Stimulated activated CD4-positive, alpha-beta T cell treated with anti-CD3 and anti-CD28 coated beads, Interleukin-4, amount 100 ng/mL, for 1 hour (primary cell): Measurements from ENCODE around the gene GABRG3.

Source experiments
- DNase-seq: peaks from one replicate; pipeline ENCODE4 v3.0.0-alpha.2; 2020

Gene GABRG3

DNA sequence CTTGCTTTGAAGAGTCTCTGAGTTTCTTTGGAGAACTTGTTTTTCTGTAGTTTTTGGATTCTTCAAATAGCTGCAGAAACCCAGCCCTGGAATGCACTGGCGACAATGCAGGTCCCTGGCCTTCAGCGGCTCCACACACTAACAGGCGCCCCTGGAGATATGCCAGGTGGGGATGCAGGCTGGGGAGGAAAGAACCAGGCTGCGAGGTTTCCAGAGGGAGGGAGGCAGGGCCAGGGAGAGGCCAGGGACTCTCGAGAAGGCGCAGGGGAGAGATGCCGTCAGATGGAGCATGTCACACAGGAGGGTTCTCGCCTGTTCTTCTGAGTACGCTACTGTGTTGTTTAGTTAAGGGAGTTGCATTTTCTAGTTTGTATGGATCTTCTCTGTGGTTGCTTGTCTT, 283.1 kb downstream of the GABRG3 start:
- DNase-seq: no peak

DNA sequence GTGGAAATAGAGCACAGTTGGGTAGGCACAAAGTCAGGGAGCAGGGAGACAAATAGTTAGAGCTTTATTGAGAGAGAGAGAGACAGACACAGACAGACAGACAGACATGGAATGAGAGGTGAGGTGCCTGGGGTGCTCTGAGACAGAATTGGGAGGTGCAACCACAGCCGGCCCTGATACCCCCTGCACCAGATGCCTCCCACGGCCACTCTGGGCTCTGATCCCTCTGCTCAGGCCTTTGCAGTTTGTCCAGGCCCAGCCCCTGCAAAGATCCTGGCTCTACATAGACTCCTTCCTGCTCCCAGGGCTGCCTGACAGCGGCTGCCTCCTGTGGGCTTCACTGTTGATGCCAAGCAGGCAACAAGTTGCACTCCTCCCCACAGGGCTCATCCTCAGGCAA, 283.8 kb downstream of the GABRG3 start:
- no peak for DNase-seq

DNA sequence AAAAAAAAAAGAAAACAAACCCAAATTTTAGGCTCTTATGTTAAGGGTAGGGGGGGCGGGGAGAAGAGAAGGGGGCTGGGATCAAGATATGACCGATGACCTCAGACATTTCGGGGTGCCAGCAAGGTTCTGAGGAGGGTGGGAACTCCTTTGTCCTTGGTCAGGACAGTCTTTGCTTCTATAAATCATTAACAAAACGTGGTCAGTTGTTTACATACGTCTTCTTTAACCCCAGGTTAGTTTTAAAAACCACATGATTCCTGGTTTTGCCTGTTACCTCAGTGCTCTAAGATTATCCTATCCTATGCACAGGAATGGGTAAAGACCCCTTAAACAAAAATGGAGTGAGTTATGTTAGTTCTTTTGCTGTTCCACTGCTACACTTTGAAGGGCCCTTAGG, 285.5 kb downstream of the GABRG3 start:
- no peak for DNase-seq

DNA sequence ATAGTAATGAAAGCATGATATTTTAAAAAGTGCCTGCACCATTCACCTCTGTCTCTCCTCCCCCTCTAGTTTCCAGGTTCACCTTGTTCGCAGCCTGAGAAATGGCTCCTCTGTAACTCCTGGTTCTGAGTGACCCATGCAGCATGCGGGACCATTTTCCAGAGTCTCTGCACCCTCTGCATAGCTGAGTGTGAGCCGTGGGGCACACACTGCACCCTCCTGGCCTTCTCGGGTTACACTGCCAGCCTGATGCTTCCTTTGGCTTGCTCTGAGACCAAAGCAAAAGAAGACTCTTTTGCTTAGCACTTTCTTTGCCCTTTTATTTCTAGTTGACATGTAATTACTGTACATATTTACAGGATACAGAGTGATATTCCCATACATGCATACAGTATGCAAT, 287.3 kb downstream of the GABRG3 start:
- DNase-seq: no peak

DNA sequence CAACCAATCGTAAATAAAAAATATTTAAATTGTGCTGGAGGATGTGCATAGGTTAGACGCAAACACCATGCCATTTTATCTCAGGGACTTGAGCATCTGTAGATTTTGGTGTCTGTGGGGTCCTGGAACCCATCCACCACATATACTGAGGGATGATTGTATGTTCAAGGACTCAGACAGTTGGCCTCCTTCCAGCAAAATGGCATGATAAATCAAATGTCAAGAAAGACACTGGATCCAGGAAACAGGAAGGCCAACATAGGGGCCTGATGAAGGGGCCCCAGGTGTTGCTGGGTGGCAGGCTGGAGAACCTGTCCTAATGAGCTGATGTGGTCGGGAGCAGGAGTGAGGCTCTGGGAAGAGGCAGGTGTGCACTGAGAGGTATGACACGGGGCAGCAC, 289.5 kb downstream of the GABRG3 start:
- DNase-seq: no peak

DNA sequence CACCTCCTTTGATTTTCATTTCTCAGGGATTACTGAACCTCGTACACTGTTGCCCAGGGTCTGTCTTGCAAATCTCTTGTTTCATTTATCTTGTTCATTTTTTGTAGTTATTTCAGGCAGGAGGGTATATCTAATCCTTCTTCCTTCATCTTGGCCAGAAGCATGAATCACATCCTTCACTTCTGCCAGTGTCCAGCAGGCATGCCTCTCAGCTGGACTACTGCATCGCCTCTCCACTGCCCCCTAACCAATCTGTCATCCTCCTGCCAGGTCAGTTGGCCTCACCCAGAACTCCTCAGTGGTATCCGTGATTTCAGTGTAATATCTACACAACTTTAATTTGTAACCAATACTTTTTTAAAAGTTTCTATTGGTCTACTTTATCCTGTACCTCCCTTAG, 297.9 kb downstream of the GABRG3 start:
- DNase-seq: no peak

DNA sequence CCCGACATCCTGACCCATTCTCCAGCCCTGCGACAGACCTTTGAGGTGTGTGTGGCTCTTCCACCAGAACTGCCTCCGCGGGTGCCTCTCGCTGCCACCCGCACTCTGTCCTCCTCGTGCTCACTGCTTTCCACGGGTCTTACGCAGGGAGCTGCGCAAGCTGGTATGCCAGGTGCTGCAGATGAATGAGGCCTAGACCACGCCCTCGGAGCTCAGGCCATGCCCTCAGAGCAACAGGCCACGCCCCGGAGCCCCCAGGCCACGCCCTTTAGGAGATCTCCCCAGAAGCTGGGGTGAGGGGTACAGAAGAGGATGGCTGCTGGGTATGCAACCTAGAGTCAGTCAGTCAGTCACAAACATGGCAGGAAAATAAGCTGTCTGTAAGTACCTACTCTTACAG, 300.3 kb downstream of the GABRG3 start:
- no peak for DNase-seq

DNA sequence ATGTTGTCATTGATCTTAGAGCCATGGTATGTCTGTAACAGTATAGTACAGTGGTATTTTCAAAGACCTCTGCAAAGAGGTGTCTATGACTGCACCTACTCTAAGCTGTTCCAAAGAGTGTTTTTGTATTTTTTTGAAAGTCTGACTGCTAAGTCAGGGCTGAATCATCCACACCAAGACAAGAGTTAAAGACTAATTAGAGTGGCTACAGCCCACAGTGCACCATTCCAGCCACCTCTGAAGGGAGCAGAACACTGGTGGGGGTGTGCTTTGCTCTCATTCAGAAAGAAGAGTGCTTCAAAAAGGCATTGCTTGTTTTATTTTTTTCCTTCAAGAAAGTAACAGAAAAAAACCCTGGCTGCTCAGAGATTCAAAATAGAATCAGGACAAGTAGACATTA, 301.4 kb downstream of the GABRG3 start:
- DNase-seq: no peak

DNA sequence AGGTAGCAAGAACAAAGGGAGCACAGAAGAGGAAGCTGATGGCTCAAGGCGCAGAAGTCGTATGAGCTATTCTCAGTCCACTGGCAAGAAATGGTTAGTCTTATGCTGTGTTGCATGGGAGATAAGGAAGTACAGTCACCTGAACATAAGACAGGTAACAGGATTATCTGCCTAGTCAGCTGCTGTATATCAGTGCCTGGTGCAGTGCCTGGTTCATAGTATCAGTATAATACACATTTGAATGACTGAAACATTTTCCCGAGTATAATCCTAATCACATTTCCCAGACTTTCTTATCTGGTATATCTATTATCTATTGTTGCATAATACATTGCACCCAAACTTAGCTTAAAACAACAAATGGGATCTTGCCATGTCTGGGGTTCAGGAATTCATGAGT, 302.5 kb downstream of the GABRG3 start:
- DNase-seq: no peak

DNA sequence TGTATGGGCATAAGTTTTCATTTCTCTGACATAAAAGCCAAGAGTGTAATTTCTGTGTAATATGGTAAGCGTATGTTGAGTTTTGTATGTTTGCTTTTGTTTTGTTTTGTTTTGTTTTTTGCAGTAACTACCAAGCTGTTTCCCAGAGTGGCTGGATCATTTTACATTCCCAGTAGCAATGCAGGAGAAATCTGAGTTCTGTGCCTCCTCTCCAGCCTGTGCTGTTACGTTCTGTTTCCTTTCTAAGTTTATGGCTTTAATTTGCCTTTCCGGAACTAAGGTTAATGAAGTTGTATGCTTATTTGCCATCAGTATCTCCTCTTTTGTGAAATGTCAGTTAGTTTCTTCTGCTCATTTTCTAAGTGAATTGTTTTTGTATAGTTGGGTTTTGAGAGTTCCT, 307.8 kb downstream of the GABRG3 start:
- no peak for DNase-seq

DNA sequence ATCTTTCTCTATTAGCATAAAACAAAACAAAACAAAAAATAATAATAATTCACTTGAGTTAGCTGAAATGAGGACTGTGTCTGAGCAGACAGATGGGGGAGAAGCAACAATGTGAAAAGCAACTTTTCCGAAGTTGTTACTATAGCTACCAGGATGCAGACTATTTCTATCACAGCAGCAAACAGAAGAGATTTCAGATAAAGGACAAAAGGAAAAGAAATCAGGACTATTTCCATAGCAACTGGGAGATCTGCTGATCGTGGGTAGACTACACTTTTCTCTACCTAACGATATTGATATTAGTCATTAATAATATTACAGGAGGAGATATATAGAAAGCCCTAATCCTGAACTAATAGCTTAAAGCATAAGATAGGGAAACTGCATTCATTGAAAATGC, 321.7 kb downstream of the GABRG3 start:
- no peak for DNase-seq

DNA sequence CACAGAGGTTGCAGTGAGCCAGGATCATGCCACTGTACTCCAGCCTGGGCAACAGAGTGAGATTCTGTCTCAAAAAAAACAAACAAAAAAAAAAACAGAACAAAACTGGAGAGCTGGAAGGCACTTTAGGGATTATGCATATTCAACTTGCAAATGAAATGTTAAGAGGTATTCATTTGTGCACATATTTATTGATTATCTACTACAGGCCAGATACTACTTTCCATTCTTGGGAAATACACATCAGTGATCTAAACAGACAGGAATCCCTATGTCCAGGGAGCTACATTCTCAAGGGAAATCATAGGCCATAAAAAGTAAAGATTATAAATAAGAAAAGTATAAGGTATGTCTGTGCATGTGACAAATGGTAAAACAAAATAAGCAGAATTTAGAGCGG, 322.6 kb downstream of the GABRG3 start:
- DNase-seq: no peak

DNA sequence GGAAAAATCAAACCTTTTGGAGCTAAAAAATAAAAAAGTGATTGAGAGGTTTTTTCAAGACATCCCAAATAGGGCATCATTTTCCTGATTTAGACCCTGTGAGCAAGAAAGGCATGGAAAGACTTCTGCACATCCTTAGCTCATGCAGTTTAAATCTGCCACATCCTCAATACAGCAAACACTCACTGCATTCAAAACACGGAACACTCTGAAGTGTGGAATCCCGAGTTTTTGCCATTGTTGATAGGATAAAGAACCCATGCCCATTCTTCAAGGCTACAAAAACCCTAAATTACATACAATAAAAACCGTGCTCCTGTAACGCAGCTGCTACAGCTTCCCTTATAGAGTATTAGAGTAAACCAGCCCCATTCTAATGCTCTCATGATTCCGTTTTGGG, 346.8 kb downstream of the GABRG3 start:
- DNase-seq: no peak

DNA sequence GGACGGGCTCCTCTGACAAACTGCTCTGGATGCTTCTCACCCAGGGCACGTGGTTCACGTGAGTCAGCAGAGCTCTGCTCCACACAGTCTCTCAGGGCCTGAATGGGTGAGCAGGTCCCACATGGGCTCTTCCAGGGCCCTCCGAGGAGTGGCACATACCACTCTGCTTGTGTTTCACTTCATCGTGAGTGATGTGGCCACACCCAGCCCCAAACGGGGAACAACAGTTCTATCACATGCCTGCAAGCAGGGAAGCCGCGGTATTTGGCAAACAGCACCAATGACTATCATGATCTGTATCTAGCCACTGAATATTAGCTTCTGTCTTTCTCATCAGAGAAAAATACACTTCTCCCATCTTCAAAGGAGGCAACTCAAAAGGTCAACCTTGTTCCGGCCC, 352.8 kb downstream of the GABRG3 start:
- DNase-seq: no peak

DNA sequence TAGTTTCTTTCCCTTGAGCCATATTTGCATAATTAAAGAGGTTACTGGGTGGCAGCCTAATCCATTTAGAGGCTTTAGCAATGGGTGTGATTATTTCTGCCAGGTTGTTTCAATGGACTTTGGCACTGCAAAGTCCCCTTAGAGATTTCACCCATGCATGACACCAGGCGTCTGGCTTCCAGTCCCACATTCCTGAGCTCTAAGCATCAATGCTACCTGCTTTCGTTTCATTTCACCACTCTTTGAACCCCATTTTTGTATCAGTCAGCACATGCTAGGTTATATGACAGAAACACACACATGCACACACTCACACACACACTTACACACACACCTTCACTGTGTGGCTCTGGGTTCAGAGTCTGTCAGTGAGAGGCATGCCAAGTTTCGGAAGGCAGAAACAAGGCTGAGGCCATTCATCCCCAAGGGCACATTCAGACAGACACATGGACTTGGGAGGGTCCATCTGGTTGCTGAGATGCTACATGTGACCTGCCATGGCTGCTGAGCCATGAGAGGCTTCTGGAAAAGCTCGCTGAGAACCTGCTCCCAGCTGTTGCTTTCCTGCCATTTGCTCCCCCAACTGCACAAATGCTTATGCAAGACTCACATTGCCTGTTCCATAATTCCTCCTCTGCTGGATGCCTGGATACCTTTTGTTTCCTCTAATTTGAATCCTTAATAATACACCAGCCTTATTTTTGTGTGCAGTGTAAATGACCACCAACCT, 354.1 kb downstream of the GABRG3 start:
- no peak for DNase-seq

DNA sequence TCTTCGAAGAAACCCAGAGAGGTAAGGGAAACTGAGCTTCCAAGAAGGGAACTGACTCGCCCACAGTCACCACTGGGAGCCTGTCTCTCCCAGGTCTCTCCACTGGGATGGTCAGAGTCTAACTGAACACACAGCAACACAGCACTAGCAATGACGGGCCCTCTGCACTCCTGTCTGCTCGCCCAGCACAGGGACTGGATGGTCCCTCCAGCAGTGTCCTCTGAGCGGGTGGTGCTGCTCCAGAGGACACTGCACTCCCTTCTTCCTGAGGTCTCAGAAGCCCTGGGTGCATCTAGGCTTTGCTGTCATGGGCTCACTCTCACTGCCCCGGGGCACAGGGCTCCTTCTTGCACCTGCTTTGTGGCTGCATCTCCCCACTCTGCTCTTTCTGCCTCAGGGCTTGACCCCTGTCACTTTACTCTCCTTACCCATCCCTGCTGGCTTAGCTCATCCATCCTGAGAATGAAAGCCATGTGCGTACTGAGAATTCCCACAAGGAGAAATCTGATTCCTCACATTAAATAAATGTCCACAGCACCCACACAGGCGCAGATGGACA, 356.6 kb downstream of the GABRG3 start:
- DNase-seq: no peak

DNA sequence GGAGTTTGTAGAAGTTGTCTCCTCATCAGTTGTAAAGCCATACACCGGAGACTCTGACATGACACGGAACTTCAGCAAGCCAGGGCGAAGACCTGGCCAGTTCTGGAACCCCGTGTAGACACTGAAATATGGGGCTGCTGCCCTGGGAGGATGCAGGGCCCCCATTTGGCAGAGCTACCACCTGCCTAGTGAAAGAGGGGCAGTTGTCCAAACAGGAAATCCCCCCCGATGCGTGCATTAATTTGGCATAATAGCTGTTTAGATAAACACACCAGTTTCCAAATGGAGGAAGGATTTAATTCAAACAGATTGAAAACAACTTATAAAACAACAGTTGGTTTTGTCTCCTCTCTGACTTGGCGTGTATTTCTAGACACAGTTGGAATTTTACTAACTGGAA, 357.2 kb downstream of the GABRG3 start:
- no peak for DNase-seq

DNA sequence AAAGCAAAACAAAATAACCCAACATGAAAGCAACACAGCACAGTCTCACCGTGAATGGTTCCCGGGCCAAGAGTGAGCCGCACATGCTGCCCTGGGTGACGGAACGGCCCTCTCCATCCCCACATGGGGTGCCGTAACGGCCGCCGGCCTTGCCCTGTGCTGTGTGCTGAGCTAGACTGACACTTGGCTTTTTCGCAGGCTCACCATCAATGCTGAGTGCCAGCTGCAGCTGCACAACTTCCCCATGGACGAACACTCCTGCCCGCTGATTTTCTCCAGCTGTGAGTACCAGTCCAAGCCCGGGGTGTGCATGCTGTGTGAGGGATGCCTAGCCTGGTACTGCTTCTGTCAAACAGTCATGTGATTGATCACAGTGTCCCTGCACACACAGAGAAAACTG, 357.6 kb downstream of the GABRG3 start:
- DNase-seq: no peak

DNA sequence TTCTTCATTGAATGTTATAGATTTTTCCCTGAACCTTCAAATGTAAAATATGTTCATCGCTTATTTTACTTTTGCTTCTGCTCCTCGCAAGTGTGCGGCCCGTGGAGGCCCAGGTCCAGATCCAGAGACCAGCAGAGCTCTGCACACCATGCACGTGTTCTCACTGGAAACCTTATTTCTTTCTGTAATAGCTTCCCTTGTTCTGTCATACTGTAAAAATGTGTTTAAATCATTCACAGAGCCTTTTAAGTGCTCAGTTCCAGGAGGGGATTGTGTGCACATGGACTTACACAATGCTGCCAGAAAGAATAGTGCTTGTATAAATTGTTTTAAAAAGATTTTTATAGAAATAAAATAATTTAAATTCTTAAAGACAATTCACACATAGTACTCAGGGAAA, 359.3 kb downstream of the GABRG3 start:
- no peak for DNase-seq

DNA sequence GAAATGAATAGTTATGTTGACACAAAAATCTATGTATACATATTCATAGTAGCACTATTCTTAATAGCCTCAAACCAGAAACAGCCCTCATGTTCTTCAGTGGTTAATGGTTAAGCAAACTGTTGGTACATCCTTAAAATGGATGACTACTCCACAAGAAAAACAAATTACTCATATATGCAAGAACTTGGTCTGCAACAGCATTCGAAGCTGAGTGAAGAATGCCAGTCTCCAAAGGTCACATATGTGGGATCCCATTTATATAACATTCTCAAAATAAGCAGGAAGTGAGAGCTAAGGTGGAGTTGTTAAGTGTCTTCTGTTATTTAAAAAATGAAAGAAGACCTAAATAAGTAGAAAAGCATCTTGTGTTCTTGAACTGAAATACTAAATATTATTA, 365.7 kb downstream of the GABRG3 start:
- DNase-seq: no peak

DNA sequence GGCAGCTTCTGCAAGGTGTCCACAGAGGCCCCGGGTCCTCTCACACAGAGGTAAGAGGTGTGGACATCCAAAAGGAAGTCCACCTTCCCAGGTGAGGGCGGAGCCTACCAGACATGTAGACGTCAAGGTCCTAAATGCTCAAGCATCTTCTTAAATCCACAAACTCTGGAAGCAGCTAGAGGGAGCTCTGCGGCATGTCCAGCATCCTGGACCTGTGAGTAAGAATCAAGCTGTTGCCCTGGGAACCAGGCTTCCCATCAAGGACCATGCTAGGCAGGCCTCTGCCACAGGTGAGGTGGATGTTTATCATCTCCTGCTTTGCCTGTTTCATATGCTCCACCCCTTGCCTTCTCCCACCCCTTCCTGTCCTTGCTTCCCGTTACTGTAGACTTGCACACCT, 368.2 kb downstream of the GABRG3 start:
- DNase-seq: no peak

DNA sequence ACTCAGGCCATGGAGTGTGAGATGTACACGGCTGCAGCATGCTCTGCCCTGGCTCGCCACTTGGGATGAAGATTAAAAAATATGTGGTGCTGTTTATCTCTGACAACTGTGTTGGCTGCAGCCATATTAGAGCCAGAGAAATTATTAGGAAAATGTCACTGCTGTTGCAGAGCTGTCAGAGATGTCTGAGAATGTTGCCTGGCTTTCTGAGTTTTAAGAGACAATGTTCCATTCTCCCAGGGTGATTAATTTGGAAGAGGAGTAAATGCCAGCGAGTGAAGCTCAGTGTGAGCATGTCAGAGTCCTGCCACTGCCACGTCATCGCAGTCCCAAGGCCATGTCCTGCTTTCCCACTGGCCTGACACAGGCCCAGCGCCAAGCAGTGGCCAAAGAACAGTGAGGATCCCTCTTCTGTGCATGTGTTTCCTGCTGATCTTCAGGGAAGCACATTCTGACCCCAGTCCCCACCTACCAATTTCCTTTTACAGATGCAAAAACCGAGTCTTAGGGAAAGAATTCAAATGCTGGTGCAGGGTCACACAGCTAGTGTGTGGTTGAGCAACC, 370.9 kb downstream of the GABRG3 start:
- DNase-seq: no peak

DNA sequence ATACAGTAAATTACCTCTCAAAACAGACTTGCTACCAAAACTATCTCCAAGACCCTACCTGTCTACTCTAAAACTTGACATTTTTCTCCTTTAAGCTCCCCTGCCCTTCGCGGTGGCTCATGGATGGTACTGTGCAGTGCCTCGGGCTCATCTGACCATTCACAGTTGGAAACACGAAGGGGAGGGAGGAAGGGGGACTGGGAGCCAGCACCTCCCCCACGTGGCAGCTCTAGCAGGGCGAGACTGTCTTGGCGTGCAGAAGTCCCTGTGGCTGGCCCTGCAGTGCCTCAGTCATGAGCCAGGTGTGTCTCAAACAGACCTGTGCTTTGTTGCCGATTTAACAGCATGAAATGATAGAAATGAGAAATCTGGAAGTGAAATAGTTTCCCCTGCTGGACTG, 372.0 kb downstream of the GABRG3 start:
- no peak for DNase-seq

DNA sequence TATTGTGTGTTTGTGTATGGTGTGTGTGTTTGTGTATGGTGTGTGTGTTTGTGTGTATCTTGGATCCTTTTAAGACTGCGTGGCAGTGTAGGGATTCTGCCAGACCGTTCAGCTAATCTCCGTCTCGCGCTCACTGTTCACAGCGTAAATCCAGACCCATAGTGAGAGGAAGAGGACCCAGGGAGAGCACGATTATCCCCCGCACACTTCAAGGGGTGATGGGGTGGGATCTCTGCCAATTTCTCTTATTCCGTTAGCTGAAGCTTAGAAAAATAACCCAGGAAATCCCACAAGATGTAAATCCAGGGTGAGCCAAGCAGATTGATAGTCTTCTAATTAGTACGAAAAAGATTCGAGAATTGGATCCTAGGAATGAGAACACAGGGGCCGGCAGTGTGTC, 381.2 kb downstream of the GABRG3 start:
- no peak for DNase-seq

DNA sequence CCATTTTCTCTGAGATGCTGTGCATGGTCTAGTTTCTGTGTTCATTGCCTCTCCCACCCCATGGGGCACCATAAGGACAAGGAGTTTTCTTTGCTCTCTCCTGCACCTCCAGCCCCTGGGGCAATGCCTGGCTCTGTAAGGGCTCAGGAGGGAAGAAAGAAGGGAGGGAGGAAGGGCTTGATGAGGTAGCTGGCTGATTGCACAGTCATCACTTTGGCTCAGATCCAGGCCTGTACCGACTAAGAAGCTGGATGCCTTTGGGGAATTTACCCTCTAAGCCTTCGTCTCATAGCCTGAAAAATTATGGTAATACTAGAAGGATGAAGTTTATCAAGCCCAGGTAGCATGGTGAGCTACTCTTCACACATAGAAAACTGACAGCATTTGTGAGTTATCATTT, 382.9 kb downstream of the GABRG3 start:
- no peak for DNase-seq
